T-helper 17 cell (primary cell): Measurements from ENCODE around the gene ANKRD12. TPM values are rescaled to one million over a fixed set of nuclear protein-coding genes. Genes with fewer than 3 reads are reported as not detected.

Experiments used
- ATAC-seq: fragments of 150-1000 bp; cut with Tn5 transposase; 2 replicates; pipeline ENCODE4 v1.10.0; 2021; ENCODE audit warnings: mild to moderate bottlenecking, moderate library complexity
- DNase-seq, 3 donors: peaks; one replicate each; pipeline versions ENCODE4 v3.0.0 to v3.0.0-alpha.2; 2020 to 2021
- H3K9me3 ChIP-seq: one replicate; pipeline ENCODE4 v1.7.0; 2013; ENCODE audit warnings: low read length, mild to moderate bottlenecking; ENCODE audit not compliant: control insufficient read depth, poor library complexity, severe bottlenecking
- H3K27ac Mint-ChIP-seq: one replicate; pipeline ENCODE4 v1.8.0; 2022; ENCODE audit warnings: mild to moderate bottlenecking, moderate library complexity, mixed read lengths
- H3K27me3 Mint-ChIP-seq: one replicate; pipeline ENCODE4 v1.8.0; 2022; ENCODE audit warnings: mixed read lengths
- H3K36me3 Mint-ChIP-seq: one replicate; pipeline ENCODE4 v1.8.0; 2022; ENCODE audit warnings: low read depth, mixed read lengths
- H3K4me1 Mint-ChIP-seq: one replicate; pipeline ENCODE4 v1.8.0; 2022; ENCODE audit warnings: mild to moderate bottlenecking, mixed read lengths
- H3K4me3 Mint-ChIP-seq: one replicate; pipeline ENCODE4 v1.8.0; 2022; ENCODE audit warnings: mild to moderate bottlenecking, moderate library complexity, mixed read lengths
- total RNA-seq, 4 donors: library from RNA in 2 of 4; stranded (reverse) in 2 of 4; gene quantifications; one replicate each; pipeline ENCODE4 v1.2.3 and lab custom pipeline; 2022 to 2026

The ANKRD12 gene
- total RNA-seq, 2 donors from 2014 or later, result 191 to 257 TPM

DNA sequence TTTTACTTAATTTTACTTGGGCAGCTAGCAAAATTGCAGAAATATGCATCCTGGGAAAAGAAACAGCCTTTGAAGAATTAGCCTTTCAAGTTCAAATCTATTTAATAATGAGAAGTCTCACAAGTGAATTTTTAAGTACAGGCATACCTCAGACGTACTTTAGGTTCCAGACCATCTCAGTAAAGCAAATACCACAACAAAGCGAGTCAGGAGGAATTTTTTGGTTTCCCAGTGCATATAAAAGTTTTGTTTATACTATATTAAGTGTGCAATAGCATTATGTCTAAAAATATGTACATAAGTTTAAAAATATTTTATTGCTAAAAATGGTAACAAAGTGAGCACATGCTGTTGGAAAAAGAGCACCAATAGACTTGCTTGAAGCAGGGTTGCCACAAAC lies 147.2 kb downstream of the ANKRD12 start:
- no peak for DNase-seq
- no peak for ATAC-seq
- peaks cover 8% of the 10 kb centered on the region for H3K36me3 Mint-ChIP-seq
- no peak overlapping the region for H3K4me3 Mint-ChIP-seq
- H3K27ac Mint-ChIP-seq, result no peak overlapping the region
- no peaks in the 10 kb centered on the region for H3K27me3 Mint-ChIP-seq
- H3K9me3 ChIP-seq, result no peaks in the 10 kb centered on the region
- no peaks in the 10 kb centered on the region for H3K4me1 Mint-ChIP-seq

- ATAC-seq, result no peak
- DNase-seq, result no peak
Observed at GRCh38 chr18:9285604-9286003, 149.0 kb downstream of the ANKRD12 start.

DNA sequence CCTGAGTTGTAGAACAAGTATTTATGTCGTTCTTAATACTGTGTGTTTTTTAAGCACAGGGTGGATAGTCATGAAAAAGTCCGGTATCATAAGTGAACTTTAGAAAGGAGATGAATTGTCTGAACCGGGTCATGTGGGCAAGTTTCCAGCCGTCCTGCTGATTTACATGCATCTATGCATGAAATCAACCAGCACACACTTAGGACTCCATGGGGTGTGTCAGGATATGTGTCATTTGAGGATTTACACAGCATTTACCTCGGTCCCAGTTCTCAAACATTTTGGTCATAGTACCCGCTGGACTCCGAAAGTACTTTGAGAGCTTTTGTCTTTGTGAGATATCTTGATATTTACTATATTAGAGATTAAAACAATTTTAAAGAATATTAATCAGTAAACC lies 150.5 kb downstream of the ANKRD12 start:
- no peaks in the 10 kb centered on the region for H3K4me1 Mint-ChIP-seq
- H3K27ac Mint-ChIP-seq, result no peak overlapping the region
- ATAC-seq (no peak), DNase-seq (no peak)
- no peaks in the 10 kb centered on the region for H3K27me3 Mint-ChIP-seq
- H3K36me3 Mint-ChIP-seq, result peaks cover 4% of the 10 kb centered on the region
- no peaks in the 10 kb centered on the region for H3K9me3 ChIP-seq
- no peak overlapping the region for H3K4me3 Mint-ChIP-seq

More at GRCh38 chr18:9285604-9286003, 149.0 kb downstream of the ANKRD12 start:
- H3K36me3 Mint-ChIP-seq, result peaks cover 4% of the 10 kb centered on the region
- H3K27ac Mint-ChIP-seq, result no peak overlapping the region
- H3K4me3 Mint-ChIP-seq, result no peak overlapping the region
- no peaks in the 10 kb centered on the region for H3K9me3 ChIP-seq
- no peaks in the 10 kb centered on the region for H3K4me1 Mint-ChIP-seq
- no peaks in the 10 kb centered on the region for H3K27me3 Mint-ChIP-seq

DNA sequence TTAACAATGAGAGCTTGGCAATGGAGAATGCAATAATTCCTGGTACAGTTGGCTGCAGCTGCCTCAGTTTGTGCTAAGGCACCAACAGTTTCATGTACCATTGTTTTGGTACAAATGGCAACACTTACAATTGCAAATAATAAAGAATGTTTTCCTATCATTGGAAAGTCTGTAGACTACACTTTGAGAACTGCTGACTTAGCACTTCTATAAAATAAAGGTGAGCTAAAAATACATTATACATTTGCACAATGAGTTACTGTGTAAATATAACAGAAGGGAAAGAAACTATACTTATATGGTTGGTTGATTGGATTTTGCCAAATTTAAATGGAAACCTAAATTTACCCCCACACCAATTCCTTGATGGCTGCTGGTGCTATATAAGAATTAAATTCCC lies 153.1 kb downstream of the ANKRD12 start:
- H3K27me3 Mint-ChIP-seq, result no peaks in the 10 kb centered on the region
- no peaks in the 10 kb centered on the region for H3K36me3 Mint-ChIP-seq
- H3K27ac Mint-ChIP-seq, result no peak overlapping the region
- H3K9me3 ChIP-seq, result no peaks in the 10 kb centered on the region
- H3K4me3 Mint-ChIP-seq, result no peak overlapping the region
- DNase-seq (no peak), ATAC-seq (no peak)
- H3K4me1 Mint-ChIP-seq, result no peaks in the 10 kb centered on the region

GRCh38 chr18:9290156-9290555 lies 153.6 kb downstream of the ANKRD12 start:
- H3K27me3 Mint-ChIP-seq, result no peaks in the 10 kb centered on the region
- DNase-seq (no peak), ATAC-seq (no peak)
- H3K36me3 Mint-ChIP-seq, result no peaks in the 10 kb centered on the region
- no peak overlapping the region for H3K27ac Mint-ChIP-seq
- H3K9me3 ChIP-seq, result no peaks in the 10 kb centered on the region
- no peak overlapping the region for H3K4me3 Mint-ChIP-seq
- H3K4me1 Mint-ChIP-seq, result no peaks in the 10 kb centered on the region

DNA sequence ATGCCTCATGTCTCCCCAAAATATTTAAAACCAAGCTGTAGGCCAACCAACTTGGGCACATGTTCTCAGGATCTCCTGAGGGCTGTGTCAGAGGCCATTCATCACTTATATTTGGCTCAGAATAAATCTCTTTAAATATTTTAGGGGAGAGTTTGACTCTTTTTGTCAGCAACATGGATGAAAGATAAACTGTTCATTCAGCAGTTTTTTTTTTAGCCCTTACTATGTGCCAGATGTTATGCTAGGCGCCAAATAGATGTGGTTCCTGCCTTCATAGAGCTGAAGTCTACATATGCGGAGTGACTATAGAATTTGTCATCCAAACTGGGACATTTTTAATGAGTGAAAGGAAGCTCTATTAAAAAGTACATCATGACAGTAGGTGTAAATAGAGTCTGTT lies 155.5 kb downstream of the ANKRD12 start:
- no peak for ATAC-seq
- H3K9me3 ChIP-seq, result no peaks in the 10 kb centered on the region
- no peaks in the 10 kb centered on the region for H3K4me1 Mint-ChIP-seq
- no peak overlapping the region for H3K27ac Mint-ChIP-seq
- DNase-seq, result no peak
- H3K27me3 Mint-ChIP-seq, result no peaks in the 10 kb centered on the region
- no peak overlapping the region for H3K4me3 Mint-ChIP-seq
- no peaks in the 10 kb centered on the region for H3K36me3 Mint-ChIP-seq

DNA sequence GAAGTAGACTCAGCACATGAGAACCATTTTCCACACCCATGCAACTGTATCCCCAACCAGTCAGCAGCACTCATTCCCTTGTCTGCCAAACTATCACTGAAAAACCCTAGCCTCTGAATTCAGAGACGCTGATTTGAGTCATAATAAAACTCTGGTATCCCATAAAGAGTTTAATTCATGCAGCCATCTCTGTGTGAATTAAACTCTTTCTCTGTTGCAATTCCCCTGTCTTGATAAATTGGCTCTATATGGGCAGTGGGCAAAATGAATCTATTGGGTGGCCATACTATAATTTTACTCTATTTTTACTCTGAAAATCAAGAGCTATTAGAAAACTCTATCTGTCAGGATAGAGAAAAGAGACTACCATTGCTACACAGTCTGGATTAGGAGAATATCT lies 157.4 kb downstream of the ANKRD12 start:
- no peaks in the 10 kb centered on the region for H3K4me1 Mint-ChIP-seq
- H3K9me3 ChIP-seq, result no peaks in the 10 kb centered on the region
- DNase-seq, result no peak
- no peak overlapping the region for H3K4me3 Mint-ChIP-seq
- ATAC-seq, result no peak
- no peaks in the 10 kb centered on the region for H3K27me3 Mint-ChIP-seq
- H3K36me3 Mint-ChIP-seq, result no peaks in the 10 kb centered on the region
- no peak overlapping the region for H3K27ac Mint-ChIP-seq

DNA sequence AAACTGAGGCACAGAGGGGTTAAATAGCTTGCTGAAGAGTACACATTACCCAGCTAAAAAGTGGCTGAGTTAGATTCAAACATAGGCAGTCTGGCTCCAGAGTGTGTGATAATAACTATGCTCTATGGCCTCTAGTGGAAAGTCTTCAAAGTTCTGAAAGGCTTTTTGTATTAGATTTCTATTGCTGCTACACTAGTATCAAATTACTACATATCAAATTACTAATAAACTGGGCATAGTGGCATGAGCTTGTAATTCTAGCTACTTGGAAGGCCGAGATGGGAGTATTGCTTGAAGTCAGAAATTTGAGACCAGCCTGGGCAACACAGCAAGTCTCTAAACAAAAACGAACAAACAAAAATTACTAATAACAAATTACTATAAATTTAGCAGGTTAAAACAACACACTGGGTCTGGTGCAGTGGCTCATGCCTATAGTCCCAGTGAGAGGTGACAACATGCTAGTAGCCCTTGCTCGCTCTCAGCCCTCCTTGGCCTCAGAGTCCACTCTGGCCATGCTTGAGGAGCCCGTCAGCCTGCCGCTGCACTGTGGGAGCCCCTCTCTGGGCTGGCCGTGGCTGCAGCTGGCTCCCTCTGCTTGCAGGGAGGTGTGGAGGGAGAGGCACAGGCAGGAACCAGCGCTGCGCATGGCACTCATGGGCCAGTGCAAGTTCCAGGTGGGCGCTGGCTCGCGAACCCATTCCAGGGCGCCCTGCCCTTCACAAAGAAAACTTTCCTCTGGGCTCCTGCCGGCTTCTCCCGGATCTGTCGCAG lies 159.8 kb downstream of the ANKRD12 start:
- no peaks in the 10 kb centered on the region for H3K4me1 Mint-ChIP-seq
- H3K36me3 Mint-ChIP-seq, result no peaks in the 10 kb centered on the region

GRCh38 chr18:9297007-9297393 lies 160.4 kb downstream of the ANKRD12 start:
- no peaks in the 10 kb centered on the region for H3K9me3 ChIP-seq
- Mint-ChIP-seq H3K27me3 (no peaks in the 10 kb centered on the region), H3K4me3 (no peak overlapping the region), H3K4me1 (no peaks in the 10 kb centered on the region), H3K27ac (no peak overlapping the region), H3K36me3 (no peaks in the 10 kb centered on the region)
- ATAC-seq (no peak), DNase-seq (peak in 1 of 3 donors; percentile 10)

More for the DNA sequence above, 159.8 kb downstream of the ANKRD12 start:
- Mint-ChIP-seq H3K27me3 (no peaks in the 10 kb centered on the region), H3K27ac (no peak overlapping the region), H3K4me3 (no peak overlapping the region)
- H3K9me3 ChIP-seq, result no peaks in the 10 kb centered on the region
- ATAC-seq (no peak), DNase-seq (no peak)

GRCh38 chr18:9304388-9305070 lies 167.9 kb downstream of the ANKRD12 start:
- Mint-ChIP-seq H3K27ac (no peak overlapping the region), H3K36me3 (no peaks in the 10 kb centered on the region), H3K4me1 (no peaks in the 10 kb centered on the region), H3K27me3 (no peaks in the 10 kb centered on the region), H3K4me3 (no peak overlapping the region)
- no peaks in the 10 kb centered on the region for H3K9me3 ChIP-seq
- DNase-seq (no peak), ATAC-seq (no peak)

DNA sequence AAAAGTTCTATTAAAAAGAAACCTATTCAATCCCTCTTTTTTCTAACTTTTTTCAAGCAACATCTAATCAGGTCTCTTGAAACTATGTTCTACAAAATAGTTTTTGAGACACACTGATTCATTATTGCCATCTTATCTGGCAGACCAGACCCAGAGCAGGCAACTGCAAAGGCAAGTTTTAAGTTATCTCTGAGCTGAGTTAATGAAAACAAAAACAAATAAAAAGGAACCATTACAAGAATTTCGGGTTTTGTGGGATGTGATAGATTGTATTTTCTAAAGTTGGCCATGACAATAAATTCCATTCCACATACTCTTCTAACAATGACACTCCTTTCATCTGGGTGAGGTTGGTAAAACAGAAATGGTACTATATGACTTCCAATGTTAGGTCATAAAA lies 182.8 kb downstream of the ANKRD12 start:
- no peaks in the 10 kb centered on the region for H3K9me3 ChIP-seq
- peaks cover 6% of the 10 kb centered on the region for H3K27me3 Mint-ChIP-seq
- no peaks in the 10 kb centered on the region for H3K36me3 Mint-ChIP-seq
- H3K4me3 Mint-ChIP-seq, result no peak overlapping the region
- ATAC-seq (no peak), DNase-seq (no peak)
- H3K4me1 Mint-ChIP-seq, result no peaks in the 10 kb centered on the region
- no peak overlapping the region for H3K27ac Mint-ChIP-seq

DNA sequence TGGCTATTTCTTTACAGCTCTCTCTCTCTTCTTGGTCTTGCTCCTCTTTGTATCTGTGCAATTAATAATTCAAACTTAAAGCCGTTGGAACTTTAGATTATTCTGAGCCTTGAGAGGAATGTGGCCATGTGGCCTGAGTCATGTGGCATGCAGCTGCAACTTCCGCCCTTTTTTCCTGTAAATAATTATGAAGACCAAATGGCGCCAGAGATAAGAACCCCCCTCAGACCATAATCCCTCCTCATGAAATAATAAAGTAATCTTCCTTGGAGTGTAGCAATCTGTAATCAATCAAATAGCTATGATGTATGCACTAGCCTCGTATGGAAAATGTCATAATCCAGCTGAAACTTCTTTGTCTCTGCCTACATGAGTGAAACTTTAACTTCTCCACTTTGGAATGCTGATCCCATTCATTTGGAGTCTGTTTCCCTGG lies 184.5 kb downstream of the ANKRD12 start:
- DNase-seq, result no peak
- Mint-ChIP-seq H3K4me1 (no peaks in the 10 kb centered on the region), H3K4me3 (no peak overlapping the region), H3K27ac (no peak overlapping the region), H3K36me3 (no peaks in the 10 kb centered on the region), H3K27me3 (no peaks in the 10 kb centered on the region)
- no peak for ATAC-seq
- no peaks in the 10 kb centered on the region for H3K9me3 ChIP-seq

GRCh38 chr18:9321736-9322135 lies 185.2 kb downstream of the ANKRD12 start:
- DNase-seq (no peak), ATAC-seq (no peak)
- H3K4me3 Mint-ChIP-seq, result no peak overlapping the region
- H3K4me1 Mint-ChIP-seq, result no peaks in the 10 kb centered on the region
- H3K27ac Mint-ChIP-seq, result no peak overlapping the region
- H3K27me3 Mint-ChIP-seq, result no peaks in the 10 kb centered on the region
- peaks cover 2% of the 10 kb centered on the region for H3K36me3 Mint-ChIP-seq
- no peaks in the 10 kb centered on the region for H3K9me3 ChIP-seq

DNA sequence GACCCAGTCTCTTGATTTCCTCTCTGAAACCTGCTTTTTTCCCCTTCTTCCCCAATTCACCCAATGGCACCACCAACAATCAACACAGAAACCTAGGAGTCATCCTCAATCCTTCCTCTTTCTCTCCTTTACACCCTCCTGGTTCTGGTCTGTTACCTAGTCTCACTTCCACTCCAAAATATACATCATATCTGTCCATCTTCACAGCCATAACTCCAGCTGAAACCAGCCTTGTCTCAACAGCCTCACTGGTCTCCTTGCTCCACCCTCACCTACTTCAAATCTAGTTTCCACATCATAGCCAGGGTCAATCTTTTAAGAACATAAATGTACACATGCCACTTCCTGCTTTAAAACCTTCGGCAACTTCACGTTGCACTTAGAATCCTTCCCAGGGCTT lies 186.2 kb downstream of the ANKRD12 start:
- DNase-seq (no peak), ATAC-seq (no peak)
- no peak overlapping the region for H3K4me3 Mint-ChIP-seq
- no peaks in the 10 kb centered on the region for H3K4me1 Mint-ChIP-seq
- no peaks in the 10 kb centered on the region for H3K9me3 ChIP-seq
- peaks cover 2% of the 10 kb centered on the region for H3K36me3 Mint-ChIP-seq
- no peaks in the 10 kb centered on the region for H3K27me3 Mint-ChIP-seq
- H3K27ac Mint-ChIP-seq, result no peak overlapping the region
